IMR-90 (cell line): ENCODE measurements around the gene MAP3K5. TPM values are rescaled to one million over a fixed set of nuclear protein-coding genes. Genes with fewer than 3 reads are reported as not detected.

Experiments
- ATAC-seq: fragments of 200-7000 bp; cut with Tn5 transposase; 2 replicates; pipeline ENCODE4 v1.9.1; 2020; ENCODE audit warnings: low read depth, mild to moderate bottlenecking, moderate library complexity
- BruUV-seq: library from RNA; stranded (reverse); fragments of 400-500 nt; replicated peaks from 2 replicates; lab custom pipeline; 2021; lab: Mats Ljungman, UMichigan
- CTCF ChIA-PET: fragments of 300-600 bp; formaldehyde crosslinking; extraction: SDS; loops from one replicate; lab custom pipeline; 2021; ENCODE audit warnings: antibody characterized with exemption; lab: Yijun Ruan, JAX
- POLR2A ChIA-PET: fragments of 300-600 bp; sonication (Branson Sonifier 250); formaldehyde crosslinking; loops from one replicate; lab custom pipeline; 2022; ENCODE audit warnings: antibody characterized with exemption; ENCODE audit not compliant: unreplicated experiment; lab: Charles Lee
- DNase-seq: peaks from one replicate; pipeline ENCODE4 v3.0.0; 2013
- H2AFZ ChIP-seq: replicated peaks from 2 replicates; pipeline ENCODE3; 2013; ENCODE audit warnings: low read length, mild to moderate bottlenecking; ENCODE audit not compliant: poor library complexity
- H2AK5ac ChIP-seq: 2 replicates; pipeline ENCODE4 v1.6.1; 2013; ENCODE audit warnings: low read depth, low read length, inconsistent platforms
- H2AK9ac ChIP-seq: replicated peaks from 2 replicates; pipeline ENCODE3; 2013; ENCODE audit warnings: mild to moderate bottlenecking, low read depth, low read length, moderate library complexity; ENCODE audit not compliant: poor library complexity
- H2BK120ac ChIP-seq: 2 replicates; pipeline ENCODE4 v1.6.1; 2013; ENCODE audit warnings: low read depth, low read length, inconsistent platforms
- H2BK15ac ChIP-seq: 3 replicates; pipeline ENCODE4 v1.6.1; 2013; ENCODE audit warnings: low read depth, low read length, inconsistent platforms
- H2BK20ac ChIP-seq: 2 replicates; pipeline ENCODE4 v1.6.1; 2013; ENCODE audit warnings: low read depth, mild to moderate bottlenecking, inconsistent platforms, low read length, moderate library complexity
- H2BK5ac ChIP-seq: 2 replicates; pipeline ENCODE4 v1.6.1; 2013; ENCODE audit warnings: mild to moderate bottlenecking, low read depth, low read length, inconsistent platforms; ENCODE audit not compliant: poor library complexity, severe bottlenecking
- H3K14ac ChIP-seq: replicated peaks from 2 replicates; pipeline ENCODE4 v1.6.1; 2013; ENCODE audit warnings: low read depth, low read length, inconsistent platforms
- H3K18ac ChIP-seq: 2 replicates; pipeline ENCODE4 v1.6.1; 2013; ENCODE audit warnings: low read depth, low read length, control low read depth
- H3K23ac ChIP-seq: 2 replicates; pipeline ENCODE4 v1.6.1; 2013; ENCODE audit warnings: low read depth, low read length, inconsistent platforms
- H3K27ac ChIP-seq: 2 replicates; pipeline ENCODE4 v1.5.1; 2013; ENCODE audit warnings: mild to moderate bottlenecking, control low read depth, low read length; ENCODE audit not compliant: insufficient read depth
- H3K27me3 ChIP-seq: 2 replicates; pipeline ENCODE4 v1.6.1; 2013; ENCODE audit warnings: low read length; ENCODE audit not compliant: control insufficient read depth, insufficient read depth
- H3K36me3 ChIP-seq: 2 replicates; pipeline ENCODE4 v1.6.1; 2013; ENCODE audit warnings: low read length, mixed read lengths; ENCODE audit not compliant: control insufficient read depth, insufficient read depth
- H3K4ac ChIP-seq: 2 replicates; pipeline ENCODE4 v1.6.1; 2013; ENCODE audit warnings: low read depth, low read length, inconsistent platforms
- H3K4me1 ChIP-seq: 2 replicates; pipeline ENCODE4 v1.6.1; 2013; ENCODE audit warnings: low read length, mixed read lengths; ENCODE audit not compliant: control insufficient read depth, insufficient read depth
- H3K4me2 ChIP-seq: 2 replicates; pipeline ENCODE4 v1.6.1; 2013; ENCODE audit warnings: low read depth, mild to moderate bottlenecking, control low read depth, low read length, moderate library complexity
- H3K4me3 ChIP-seq: 2 replicates; pipeline ENCODE4 v1.5.1; 2013; ENCODE audit warnings: low read depth, mild to moderate bottlenecking, control low read depth, low read length, moderate library complexity; ENCODE audit not compliant: insufficient read depth
- H3K56ac ChIP-seq: 2 replicates; pipeline ENCODE4 v1.6.1; 2013; ENCODE audit warnings: low read length, inconsistent platforms; ENCODE audit not compliant: insufficient read depth; ENCODE audit errors: extremely low read depth
- H3K79me1 ChIP-seq, 2 experiments: 2 replicates each; pipeline ENCODE4 v1.6.1; 2013; ENCODE audit warnings: low read length in 2 of 2, inconsistent platforms in 1 of 2, low read depth in 1 of 2
- H3K9ac ChIP-seq: 2 replicates; pipeline ENCODE4 v1.6.1; 2013; ENCODE audit warnings: low read depth, low read length, control low read depth
- H3K9me1 ChIP-seq: 2 replicates; pipeline ENCODE4 v1.6.1; 2013; ENCODE audit warnings: low read length, inconsistent platforms; ENCODE audit not compliant: insufficient read depth
- H3K9me3 ChIP-seq: 2 replicates; pipeline ENCODE4 v1.6.1; 2013; ENCODE audit warnings: low read length; ENCODE audit not compliant: control insufficient read depth, insufficient read depth
- H4K20me1 ChIP-seq: 2 replicates; pipeline ENCODE4 v1.6.1; 2013; ENCODE audit warnings: low read length, inconsistent platforms; ENCODE audit not compliant: insufficient read depth
- H4K5ac ChIP-seq: 2 replicates; pipeline ENCODE4 v1.6.1; 2013; ENCODE audit warnings: mild to moderate bottlenecking, low read depth, low read length, control low read depth
- H4K8ac ChIP-seq, 2 experiments: 2 replicates each; pipeline ENCODE4 v1.6.1; 2013; ENCODE audit warnings: low read depth in 2 of 2, low read length in 2 of 2, control low read depth in 1 of 2, inconsistent platforms in 1 of 2
- H4K91ac ChIP-seq: 2 replicates; pipeline ENCODE4 v1.6.1; 2013; ENCODE audit warnings: low read depth, low read length, inconsistent platforms; ENCODE audit not compliant: insufficient read depth
- BHLHE40 ChIP-seq: fragments of 150-350 bp; IDR thresholded peaks from 2 replicates; pipeline ENCODE4 v1.6.1; 2016; ENCODE audit warnings: mild to moderate bottlenecking, low read depth, low read length
- CEBPB ChIP-seq: IDR thresholded peaks from 2 replicates; pipeline ENCODE4 v1.6.1; 2012; ENCODE audit warnings: low read depth, low read length, improper control_type of control experiment
- CHD1 ChIP-seq: IDR thresholded peaks from 2 replicates; pipeline ENCODE4 v1.6.1; 2012; ENCODE audit warnings: low read depth, low read length, improper control_type of control experiment
- FOS ChIP-seq: fragments of 150-350 bp; IDR thresholded peaks from 2 replicates; pipeline ENCODE4 v1.6.1; 2016; ENCODE audit warnings: low read depth, low read length
- MAFK ChIP-seq: IDR thresholded peaks from 2 replicates; pipeline ENCODE4 v1.6.1; 2012; ENCODE audit warnings: low read depth, low read length, improper control_type of control experiment
- MAZ ChIP-seq: IDR thresholded peaks from 2 replicates; pipeline ENCODE4 v1.6.1; 2012; ENCODE audit warnings: low read depth, mild to moderate bottlenecking, low read length, improper control_type of control experiment, moderate library complexity, borderline replicate concordance
- MXI1 ChIP-seq: IDR thresholded peaks from 2 replicates; pipeline ENCODE4 v1.6.1; 2012; ENCODE audit warnings: low read depth, mild to moderate bottlenecking, low read length, moderate library complexity, borderline replicate concordance
- NFE2L2 ChIP-seq: fragments of 150-350 bp; IDR thresholded peaks from 2 replicates; pipeline ENCODE4 v1.6.1; 2016; ENCODE audit warnings: low read depth, mild to moderate bottlenecking, low read length
- POLR2A ChIP-seq: IDR thresholded peaks from 2 replicates; pipeline ENCODE4 v1.6.1; 2012; ENCODE audit warnings: mild to moderate bottlenecking, low read depth, low read length
- RAD21 ChIP-seq: IDR thresholded peaks from 2 replicates; pipeline ENCODE4 v1.6.1; 2012; ENCODE audit warnings: low read length, improper control_type of control experiment
- RFX5 ChIP-seq: IDR thresholded peaks from 2 replicates; pipeline ENCODE4 v1.8.0; 2012; ENCODE audit warnings: low read depth, mild to moderate bottlenecking, low read length, moderate library complexity
- SMC3 ChIP-seq: fragments of 150-350 bp; IDR thresholded peaks from 2 replicates; pipeline ENCODE4 v1.6.1; 2016; ENCODE audit warnings: low read depth, mild to moderate bottlenecking, antibody characterized with exemption, low read length, moderate library complexity
- WGBS, 2 experiments: methylation state at CpG; one replicate each; pipeline versions ENCODE4 v1.1.5 to v1.1.7; 2013; ENCODE audit warnings: missing lambda C conversion rate in 2 of 2; ENCODE audit not compliant: insufficient read length in 1 of 2; ENCODE audit errors: extremely low coverage in 2 of 2; 5-methylcytosine and 5-hydroxymethylcytosine counted together
- dilution Hi-C: fragments of 300-500 bp; cut with HindIII; formaldehyde crosslinking; loops from one replicate; pipeline ENCODE4 v1.14.3; 2018; ENCODE audit warnings: low sequenced_read_pairs; ENCODE audit not compliant: unreplicated experiment
- in situ Hi-C: fragments of 300-500 bp; cut with MboI; formaldehyde crosslinking; loops from 3 replicates; pipeline ENCODE4 v1.14.3; 2019; ENCODE audit warnings: low sequenced_read_pairs, inconsistent platforms, mixed read lengths
- intact Hi-C: fragments of 100-400 bp; cut with micrococcal nuclease; formaldehyde crosslinking; loops from 2 replicates; pipeline ENCODE4 v1.10.0; 2022
- polyA plus RNA-seq, 3 experiments: library from polyadenylated mRNA; depleted of rRNA; stranded (reverse); fragments of >200 nt; gene quantifications; 2 replicates each; pipeline ENCODE4 v1.2.3, GENCODE V29; 2012; ENCODE audit warnings: low replicate concordance in 1 of 3
- total RNA-seq: library from RNA; depleted of rRNA; stranded (reverse); fragments of >200 nt; gene quantifications from 2 replicates; pipeline ENCODE4 v1.2.3, GENCODE V29; 2012
- TF ChIP-seq, protein P1 (sequence below): fragments of 150-350 bp; IDR thresholded peaks from 2 replicates; pipeline ENCODE4 v1.6.1; 2017; ENCODE audit warnings: mild to moderate bottlenecking, antibody characterized with exemption, low read length, low read depth
- TF ChIP-seq, protein P2 (sequence below): fragments of 150-350 bp; IDR thresholded peaks from 2 replicates; pipeline ENCODE4 v1.6.1; 2016; ENCODE audit warnings: low read depth, mild to moderate bottlenecking, low read length, moderate library complexity, borderline replicate concordance
- TF ChIP-seq, protein P3 (sequence below): conservative IDR thresholded peaks from 2 replicates; pipeline ENCODE4 v1.5.1; 2012; ENCODE audit warnings: mild to moderate bottlenecking, low read depth, low read length, improper control_type of control experiment

Gene MAP3K5
- total and polyA plus RNA-seq, 2 of the 4 experiments (the other 2 are of a cell fraction) = 5.4 to 17.6 TPM

DNA sequence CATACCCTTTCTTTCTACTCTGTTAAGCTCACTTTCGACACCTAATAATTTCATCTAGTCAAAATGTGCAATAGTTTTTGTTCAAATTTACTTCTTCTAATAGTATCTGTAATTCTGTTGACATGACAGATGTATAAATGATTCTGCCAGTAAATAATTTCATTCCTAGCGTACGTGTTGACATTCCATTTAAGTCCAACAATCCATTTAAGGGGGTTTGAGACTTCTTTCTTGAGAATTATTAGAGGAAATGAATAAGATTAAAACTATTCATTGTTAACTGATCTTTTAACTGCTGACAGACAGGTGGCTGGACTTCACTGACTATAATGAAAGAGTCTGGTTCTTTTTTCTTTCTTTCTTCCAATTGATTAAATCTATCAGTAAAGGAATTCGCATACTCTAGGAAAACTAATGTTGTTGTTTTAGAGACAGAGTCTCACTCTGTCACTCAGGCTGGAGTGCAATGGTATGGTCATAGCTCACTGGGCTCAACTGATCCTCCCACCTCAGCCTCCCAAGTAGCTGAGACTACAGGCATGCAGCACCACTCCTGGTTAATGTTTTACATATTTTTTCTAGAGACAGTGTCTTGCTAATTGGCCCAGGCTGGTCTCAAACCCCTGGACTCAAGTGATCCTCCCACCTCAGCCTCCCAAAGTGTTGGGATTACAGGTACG lies 55.9 kb downstream of the MAP3K5 start:
- H2BK20ac ChIP-seq = no peak overlapping the region
- H3K4me1 ChIP-seq = peaks cover 29% of the 10 kb centered on the region
- H3K56ac ChIP-seq = no peak overlapping the region; the same call in 1 of the 2 replicates
- no peak overlapping the region for H2BK120ac ChIP-seq
- H4K91ac ChIP-seq = peak overlapping the region; percentile 45
- peaks cover 53 to 77% of the 10 kb centered on the region in 2 experiments for H3K79me1 ChIP-seq
- ChIA-PET CTCF (no interaction called here), POLR2A (no interaction called here)
- H3K27me3 ChIP-seq = no peaks in the 10 kb centered on the region
- peak overlapping the region; percentile 72; the same call in 1 of the 2 replicates for H2AK5ac ChIP-seq
- H2AK9ac ChIP-seq = no peak overlapping the region
- H3K9me1 ChIP-seq = peaks cover 22% of the 10 kb centered on the region
- H2AFZ ChIP-seq = no peak overlapping the region
- ATAC-seq (no peak), DNase-seq (no peak)
- no peak overlapping the region for H3K27ac ChIP-seq
- H3K36me3 ChIP-seq = no peaks in the 10 kb centered on the region
- peaks cover 28% of the 10 kb centered on the region; the same call in 1 of the 2 replicates for H4K20me1 ChIP-seq
- no peaks in the 10 kb centered on the region for H3K9me3 ChIP-seq
- H3K4me2 ChIP-seq = no peak overlapping the region
- H3K9ac ChIP-seq = no peak overlapping the region
- BruUV-seq = no TSS peak
- no peak overlapping the region; the same call in 2 of the 3 replicates for H2BK15ac ChIP-seq
- H3K4me3 ChIP-seq = no peak overlapping the region
- H3K14ac ChIP-seq = no peak overlapping the region
- H2BK5ac ChIP-seq = no peak overlapping the region
- H3K4ac ChIP-seq = peak overlapping the region; percentile 25; the same call in 1 of the 2 replicates
- intact Hi-C loops = no loop called here
- H4K5ac ChIP-seq = no peak overlapping the region
- WGBS, 2 experiments = no CpG with 5 or more reads among the region's 5 CpGs
- dilution Hi-C loops = no loop called here
- in situ Hi-C loops = no loop called here
- H4K8ac ChIP-seq = 0 out of 4 replicates have a peak overlapping the region, but pooled peaks of 1 of the 2 experiments have one; percentile 13
- peak overlapping the region; percentile 43; the same call in 1 of the 2 replicates for H3K18ac ChIP-seq
- H3K23ac ChIP-seq = no peak overlapping the region
- no peak for TF ChIP-seq BHLHE40
- TF ChIP-seq FOS = no peak
- TF ChIP-seq RFX5 = no peak
- TF ChIP-seq, protein P1, sequence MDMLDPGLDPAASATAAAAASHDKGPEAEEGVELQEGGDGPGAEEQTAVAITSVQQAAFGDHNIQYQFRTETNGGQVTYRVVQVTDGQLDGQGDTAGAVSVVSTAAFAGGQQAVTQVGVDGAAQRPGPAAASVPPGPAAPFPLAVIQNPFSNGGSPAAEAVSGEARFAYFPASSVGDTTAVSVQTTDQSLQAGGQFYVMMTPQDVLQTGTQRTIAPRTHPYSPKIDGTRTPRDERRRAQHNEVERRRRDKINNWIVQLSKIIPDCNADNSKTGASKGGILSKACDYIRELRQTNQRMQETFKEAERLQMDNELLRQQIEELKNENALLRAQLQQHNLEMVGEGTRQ = no peak
- no peak for TF ChIP-seq CHD1
- no peak for TF ChIP-seq MXI1
- TF ChIP-seq, protein P2, sequence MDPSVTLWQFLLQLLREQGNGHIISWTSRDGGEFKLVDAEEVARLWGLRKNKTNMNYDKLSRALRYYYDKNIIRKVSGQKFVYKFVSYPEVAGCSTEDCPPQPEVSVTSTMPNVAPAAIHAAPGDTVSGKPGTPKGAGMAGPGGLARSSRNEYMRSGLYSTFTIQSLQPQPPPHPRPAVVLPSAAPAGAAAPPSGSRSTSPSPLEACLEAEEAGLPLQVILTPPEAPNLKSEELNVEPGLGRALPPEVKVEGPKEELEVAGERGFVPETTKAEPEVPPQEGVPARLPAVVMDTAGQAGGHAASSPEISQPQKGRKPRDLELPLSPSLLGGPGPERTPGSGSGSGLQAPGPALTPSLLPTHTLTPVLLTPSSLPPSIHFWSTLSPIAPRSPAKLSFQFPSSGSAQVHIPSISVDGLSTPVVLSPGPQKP = no peak
- TF ChIP-seq CEBPB = no peak
- TF ChIP-seq POLR2A = no peak
- no peak for TF ChIP-seq NFE2L2
- no peak for TF ChIP-seq MAZ
- TF ChIP-seq RAD21 = no peak
- TF ChIP-seq MAFK = no peak
- TF ChIP-seq SMC3 = no peak
- TF ChIP-seq, protein P3, sequence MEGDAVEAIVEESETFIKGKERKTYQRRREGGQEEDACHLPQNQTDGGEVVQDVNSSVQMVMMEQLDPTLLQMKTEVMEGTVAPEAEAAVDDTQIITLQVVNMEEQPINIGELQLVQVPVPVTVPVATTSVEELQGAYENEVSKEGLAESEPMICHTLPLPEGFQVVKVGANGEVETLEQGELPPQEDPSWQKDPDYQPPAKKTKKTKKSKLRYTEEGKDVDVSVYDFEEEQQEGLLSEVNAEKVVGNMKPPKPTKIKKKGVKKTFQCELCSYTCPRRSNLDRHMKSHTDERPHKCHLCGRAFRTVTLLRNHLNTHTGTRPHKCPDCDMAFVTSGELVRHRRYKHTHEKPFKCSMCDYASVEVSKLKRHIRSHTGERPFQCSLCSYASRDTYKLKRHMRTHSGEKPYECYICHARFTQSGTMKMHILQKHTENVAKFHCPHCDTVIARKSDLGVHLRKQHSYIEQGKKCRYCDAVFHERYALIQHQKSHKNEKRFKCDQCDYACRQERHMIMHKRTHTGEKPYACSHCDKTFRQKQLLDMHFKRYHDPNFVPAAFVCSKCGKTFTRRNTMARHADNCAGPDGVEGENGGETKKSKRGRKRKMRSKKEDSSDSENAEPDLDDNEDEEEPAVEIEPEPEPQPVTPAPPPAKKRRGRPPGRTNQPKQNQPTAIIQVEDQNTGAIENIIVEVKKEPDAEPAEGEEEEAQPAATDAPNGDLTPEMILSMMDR = no peak
